ENCODE data around the gene NRXN2. TPM values are rescaled to one million over a fixed set of nuclear protein-coding genes. Genes with fewer than 3 reads are reported as not detected.

The NRXN2 gene
- total and polyA plus RNA-seq, 4 donors, result 0.17 to 2.8 (median 1.4) TPM

DNA sequence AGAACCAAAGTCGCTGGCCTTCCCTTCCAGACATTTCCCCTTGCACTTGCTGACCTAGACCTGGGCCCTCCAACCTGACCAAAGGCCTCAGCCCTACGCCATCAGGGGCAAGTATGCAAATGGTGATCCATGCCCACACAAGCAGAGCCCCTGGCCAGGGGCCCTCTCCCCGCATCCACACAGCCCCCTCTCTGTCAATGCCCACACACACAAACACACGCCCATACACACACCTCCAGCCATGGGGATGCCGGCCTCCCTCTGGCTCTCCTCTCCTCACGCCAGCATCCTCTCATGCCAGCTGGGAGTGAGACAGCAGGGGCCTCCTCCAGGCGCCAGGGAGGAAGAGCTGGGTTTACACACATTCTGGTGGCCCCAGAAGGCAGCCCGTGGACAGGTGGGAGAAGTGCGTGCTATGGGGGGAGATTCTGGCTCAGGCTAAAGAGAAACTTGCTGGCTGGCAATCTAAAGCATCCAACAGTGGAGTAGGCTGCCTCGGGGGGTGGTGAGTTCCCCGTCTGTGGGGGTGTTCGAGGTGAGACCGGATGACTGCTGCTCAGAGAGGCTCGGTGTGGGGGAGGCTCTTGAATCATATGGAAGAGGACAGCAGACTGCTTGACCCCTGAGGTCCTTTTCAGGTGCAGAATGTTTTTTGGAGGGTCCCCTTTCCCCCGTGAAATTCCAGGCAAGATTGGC is 4.8 kb downstream of the NRXN2 start (continued):
- TF ChIP-seq, protein P1, sequence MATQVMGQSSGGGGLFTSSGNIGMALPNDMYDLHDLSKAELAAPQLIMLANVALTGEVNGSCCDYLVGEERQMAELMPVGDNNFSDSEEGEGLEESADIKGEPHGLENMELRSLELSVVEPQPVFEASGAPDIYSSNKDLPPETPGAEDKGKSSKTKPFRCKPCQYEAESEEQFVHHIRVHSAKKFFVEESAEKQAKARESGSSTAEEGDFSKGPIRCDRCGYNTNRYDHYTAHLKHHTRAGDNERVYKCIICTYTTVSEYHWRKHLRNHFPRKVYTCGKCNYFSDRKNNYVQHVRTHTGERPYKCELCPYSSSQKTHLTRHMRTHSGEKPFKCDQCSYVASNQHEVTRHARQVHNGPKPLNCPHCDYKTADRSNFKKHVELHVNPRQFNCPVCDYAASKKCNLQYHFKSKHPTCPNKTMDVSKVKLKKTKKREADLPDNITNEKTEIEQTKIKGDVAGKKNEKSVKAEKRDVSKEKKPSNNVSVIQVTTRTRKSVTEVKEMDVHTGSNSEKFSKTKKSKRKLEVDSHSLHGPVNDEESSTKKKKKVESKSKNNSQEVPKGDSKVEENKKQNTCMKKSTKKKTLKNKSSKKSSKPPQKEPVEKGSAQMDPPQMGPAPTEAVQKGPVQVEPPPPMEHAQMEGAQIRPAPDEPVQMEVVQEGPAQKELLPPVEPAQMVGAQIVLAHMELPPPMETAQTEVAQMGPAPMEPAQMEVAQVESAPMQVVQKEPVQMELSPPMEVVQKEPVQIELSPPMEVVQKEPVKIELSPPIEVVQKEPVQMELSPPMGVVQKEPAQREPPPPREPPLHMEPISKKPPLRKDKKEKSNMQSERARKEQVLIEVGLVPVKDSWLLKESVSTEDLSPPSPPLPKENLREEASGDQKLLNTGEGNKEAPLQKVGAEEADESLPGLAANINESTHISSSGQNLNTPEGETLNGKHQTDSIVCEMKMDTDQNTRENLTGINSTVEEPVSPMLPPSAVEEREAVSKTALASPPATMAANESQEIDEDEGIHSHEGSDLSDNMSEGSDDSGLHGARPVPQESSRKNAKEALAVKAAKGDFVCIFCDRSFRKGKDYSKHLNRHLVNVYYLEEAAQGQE (IDR thresholded peaks at IDR 0.05), result no peak

GRCh38 chr11:64717268-64717578 is 5.8 kb downstream of the NRXN2 start:
- TF ChIP-seq FOXA1 (IDR thresholded peaks at IDR 0.05) (no peak), HNF4G (IDR thresholded peaks at IDR 0.05) (no peak), RAD21 (IDR thresholded peaks at IDR 0.05) (no peak), MAX (IDR thresholded peaks at IDR 0.05) (no peak), RXRA (IDR thresholded peaks at IDR 0.05) (no peak), CTCF (IDR thresholded peaks at IDR 0.05; ENCODE audit: low read depth, low read length, missing input control) (no peak), TAF1 (conservative IDR thresholded peaks at IDR 0.05) (no peak), NR2F2 (IDR thresholded peaks at IDR 0.05) (no peak), SP1 (IDR thresholded peaks at IDR 0.05) (no peak), GABPA (IDR thresholded peaks at IDR 0.05 in 1 of 2, conservative IDR thresholded peaks at IDR 0.05 in 1 of 2) (no peak), FOXA2 (IDR thresholded peaks at IDR 0.05) (no peak), EGR1 (IDR thresholded peaks at IDR 0.05; ENCODE audit: low read depth in 2 of 2) (no peak)
- TF ChIP-seq, protein P2, sequence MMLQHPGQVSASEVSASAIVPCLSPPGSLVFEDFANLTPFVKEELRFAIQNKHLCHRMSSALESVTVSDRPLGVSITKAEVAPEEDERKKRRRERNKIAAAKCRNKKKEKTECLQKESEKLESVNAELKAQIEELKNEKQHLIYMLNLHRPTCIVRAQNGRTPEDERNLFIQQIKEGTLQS (IDR thresholded peaks at IDR 0.05), result no peak
- Histone ChIP-seq H3K27me3 (ENCODE audit: control insufficient read depth in 4 of 4, insufficient read depth in 4 of 4, low read length in 3 of 4) (peaks cover 6 to 20% (median 10%) of the 10 kb centered on the region in 4 donors), H3K27ac (ENCODE audit: low read depth in 1 of 2, low read length in 2 of 2) (no peak overlapping the region), H3K36me3 (ENCODE audit: control insufficient read depth in 4 of 4, insufficient read depth in 3 of 4, low read depth in 1 of 4, low read length in 3 of 4) (no peaks in the 10 kb centered on the region), H3K4me1 (ENCODE audit: control insufficient read depth in 4 of 4, insufficient read depth in 4 of 4, low read length in 3 of 4) (peaks cover 2 to 9% (median 4%) of the 10 kb centered on the region in 4 donors), H3K9me3 (ENCODE audit: control insufficient read depth in 4 of 4, low read length in 3 of 4) (no peaks in the 10 kb centered on the region), H3K4me3 (ENCODE audit: low read depth in 1 of 3, low read length in 3 of 3) (no peak overlapping the region), H3K9ac (ENCODE audit: low read depth in 1 of 2, low read length in 2 of 2) (no peak overlapping the region)
- DNase-seq (ENCODE audit: low spot score), result no peak
- WGBS, result 71% methylated on average over 4 of the region's 4 CpGs

Data from liver (tissue), 9 donors.